Measurements from ENCODE around the gene CACNG1.
"Not testable (repeated sequence)": the region's sequence is repeated elsewhere in the genome, so short reads cannot be mapped to it uniquely, and the experiment has no call there.

Gene CACNG1

GRCh38 chr17:67095803-67096202 lies 51.4 kb downstream of the CACNG1 start:
- Mint-ChIP-seq H3K27ac (no peak overlapping the region), H3K4me3 (no peak overlapping the region), H3K27me3 (no peaks in the 10 kb centered on the region), H3K36me3 (ENCODE audit: low read depth) (peaks cover 30% of the 10 kb centered on the region), H3K9me3 (no peaks in the 10 kb centered on the region), H3K4me1 (peaks cover 35% of the 10 kb centered on the region)
- ATAC-seq (no peak), DNase-seq (no peak)

GRCh38 chr17:67096609-67097008 lies 52.3 kb downstream of the CACNG1 start:
- DNase-seq, result no peak
- no peaks in the 10 kb centered on the region for H3K9me3 Mint-ChIP-seq
- peaks cover 43% of the 10 kb centered on the region for H3K4me1 Mint-ChIP-seq
- ATAC-seq, result no peak
- H3K4me3 Mint-ChIP-seq, result no peak overlapping the region
- H3K27ac Mint-ChIP-seq, result no peak overlapping the region
- peaks cover 32% of the 10 kb centered on the region for H3K36me3 Mint-ChIP-seq (ENCODE audit: low read depth)
- no peaks in the 10 kb centered on the region for H3K27me3 Mint-ChIP-seq

- no peaks in the 10 kb centered on the region for H3K9me3 Mint-ChIP-seq
- peaks cover 33% of the 10 kb centered on the region for H3K36me3 Mint-ChIP-seq (ENCODE audit: low read depth)
- DNase-seq, result no peak
- H3K4me1 Mint-ChIP-seq, result peaks cover 49% of the 10 kb centered on the region
- H3K4me3 Mint-ChIP-seq, result no peak overlapping the region
- H3K27ac Mint-ChIP-seq, result no peak overlapping the region
- H3K27me3 Mint-ChIP-seq, result no peaks in the 10 kb centered on the region
- no peak for ATAC-seq
Observed at GRCh38 chr17:67098006-67098405, 53.7 kb downstream of the CACNG1 start.

- H3K27ac Mint-ChIP-seq, ATAC-seq: not testable (repeated sequence)
- H3K36me3 Mint-ChIP-seq (ENCODE audit: low read depth), result peaks cover 45% of the 10 kb centered on the region
Observed at GRCh38 chr17:67104641-67105040, 60.3 kb downstream of the CACNG1 start.

GRCh38 chr17:67105213-67105612 lies 60.9 kb downstream of the CACNG1 start:
- peaks cover 40% of the 10 kb centered on the region for H3K4me1 Mint-ChIP-seq
- H3K4me3 Mint-ChIP-seq, result no peak overlapping the region
- peak; percentile 65 for ATAC-seq
- no peaks in the 10 kb centered on the region for H3K9me3 Mint-ChIP-seq
- peaks cover 45% of the 10 kb centered on the region for H3K36me3 Mint-ChIP-seq (ENCODE audit: low read depth)
- no peaks in the 10 kb centered on the region for H3K27me3 Mint-ChIP-seq
- no peak for DNase-seq
- H3K27ac Mint-ChIP-seq, result no peak overlapping the region

More at GRCh38 chr17:67104641-67105040, 60.3 kb downstream of the CACNG1 start:
- not testable (repeated sequence) for DNase-seq, H3K9me3 Mint-ChIP-seq, H3K27me3 Mint-ChIP-seq, H3K4me3 Mint-ChIP-seq
- H3K4me1 Mint-ChIP-seq, result peaks cover 44% of the 10 kb centered on the region

Data from activated naive CD8-positive, alpha-beta T cell treated with anti-CD3 and anti-CD28 coated beads, Interleukin-2, amount 50 U/mL, for 24 hours (primary cell).